Endodermal cell (in vitro differentiated cells): ENCODE measurements around the gene NAV2. TPM values are rescaled to one million over a fixed set of nuclear protein-coding genes. Genes with fewer than 3 reads are reported as not detected.

Experiments
- DNase-seq: peaks from one replicate; pipeline ENCODE4 v3.0.0-alpha.2; 2017
- H3K27ac ChIP-seq: 2 replicates; pipeline ENCODE4 v1.5.1; 2013; ENCODE audit warnings: mild to moderate bottlenecking, low read depth, low read length, moderate library complexity
- H3K27me3 ChIP-seq: 2 replicates; pipeline ENCODE4 v1.6.1; 2013; ENCODE audit warnings: mild to moderate bottlenecking, low read length, moderate library complexity; ENCODE audit not compliant: insufficient read depth, control insufficient read depth, poor library complexity, severe bottlenecking
- H3K36me3 ChIP-seq: 2 replicates; pipeline ENCODE4 v1.7.0; 2013; ENCODE audit warnings: mild to moderate bottlenecking, low read length, moderate library complexity; ENCODE audit not compliant: control insufficient read depth, insufficient read depth
- H3K4me1 ChIP-seq: one replicate; pipeline ENCODE4 v1.7.0; 2013; ENCODE audit warnings: low read length; ENCODE audit not compliant: control insufficient read depth, insufficient read depth
- H3K4me3 ChIP-seq: 2 replicates; pipeline ENCODE4 v1.5.1; 2013; ENCODE audit warnings: mild to moderate bottlenecking, low read length, moderate library complexity
- H3K9ac ChIP-seq: 2 replicates; pipeline ENCODE4 v1.6.1; 2013; ENCODE audit warnings: mild to moderate bottlenecking, low read length, moderate library complexity; ENCODE audit not compliant: poor library complexity, severe bottlenecking; ENCODE audit errors: extremely low read depth
- H3K9me3 ChIP-seq: 2 replicates; pipeline ENCODE4 v1.6.1; 2013; ENCODE audit warnings: mild to moderate bottlenecking, low read length, moderate library complexity; ENCODE audit not compliant: control insufficient read depth
- H3K27ac Mint-ChIP-seq: 2 replicates; pipeline ENCODE4 v1.8.0; 2020; ENCODE audit warnings: mixed read lengths
- H3K27me3 Mint-ChIP-seq: 2 replicates; pipeline ENCODE4 v1.8.0; 2021; ENCODE audit warnings: mild to moderate bottlenecking, mixed read lengths; ENCODE audit not compliant: insufficient read depth
- H3K36me3 Mint-ChIP-seq: 2 replicates; pipeline ENCODE4 v1.8.0; 2020; ENCODE audit warnings: low read depth, mixed read lengths
- H3K4me1 Mint-ChIP-seq: 2 replicates; pipeline ENCODE4 v1.8.0; 2020; ENCODE audit warnings: mixed read lengths
- H3K4me3 Mint-ChIP-seq: 2 replicates; pipeline ENCODE4 v1.8.0; 2020; ENCODE audit warnings: mild to moderate bottlenecking, moderate library complexity, mixed read lengths
- H3K9me3 Mint-ChIP-seq: 2 replicates; pipeline ENCODE4 v1.8.0; 2020; ENCODE audit warnings: mild to moderate bottlenecking, mixed read lengths
- CTCF ChIP-seq: fragments of 200-600 bp; sonication (generic); conservative IDR thresholded peaks from 2 replicates; pipeline ENCODE4 v1.5.0; 2021; ENCODE audit warnings: antibody characterized with exemption, mild to moderate bottlenecking
- WGBS, 2 experiments: methylation state at CpG; one replicate each; pipeline versions ENCODE4 v1.1.5 to v1.1.7; 2013; ENCODE audit warnings: missing lambda C conversion rate in 2 of 2, mixed read lengths in 1 of 2; ENCODE audit not compliant: insufficient coverage in 1 of 2, insufficient read length in 1 of 2; 5-methylcytosine and 5-hydroxymethylcytosine counted together
- total RNA-seq, 2 donors: library from RNA; stranded (reverse); fragmentation: NEBNext Ultra II Directional in 1 of 2; extraction: Animal tissue kit (Norgen Biotek cat#: 25700) in 1 of 2; gene quantifications; 2 replicates in 1 of 2; 3 replicates in 1 of 2; pipeline ENCODE4 v1.2.1, GENCODE V29; 2021

Gene NAV2
- total RNA-seq, 2 donors from 2014 or later, result 37.1 to 42.4 TPM

GRCh38 chr11:19963697-19964387 is 251.2 kb downstream of the NAV2 start:
- H3K4me3 ChIP-seq, result no peak overlapping the region
- no peak overlapping the region for H3K27ac Mint-ChIP-seq
- H3K9me3 Mint-ChIP-seq, result no peaks in the 10 kb centered on the region
- no peak for TF ChIP-seq CTCF
- no peak overlapping the region for H3K9ac ChIP-seq
- 91 to 95% methylated on average over 10 to 13 of the region's 13 CpGs for WGBS, 2 experiments
- H3K36me3 ChIP-seq, result no peaks in the 10 kb centered on the region
- no peaks in the 10 kb centered on the region for H3K4me1 ChIP-seq
- no peaks in the 10 kb centered on the region for H3K9me3 ChIP-seq
- H3K27ac ChIP-seq, result no peak overlapping the region
- no peaks in the 10 kb centered on the region for H3K36me3 Mint-ChIP-seq
- H3K27me3 ChIP-seq, result no peaks in the 10 kb centered on the region
- no peaks in the 10 kb centered on the region for H3K27me3 Mint-ChIP-seq
- H3K4me1 Mint-ChIP-seq, result peaks cover 2% of the 10 kb centered on the region
- H3K4me3 Mint-ChIP-seq, result no peak overlapping the region
- DNase-seq, result no peak

DNA sequence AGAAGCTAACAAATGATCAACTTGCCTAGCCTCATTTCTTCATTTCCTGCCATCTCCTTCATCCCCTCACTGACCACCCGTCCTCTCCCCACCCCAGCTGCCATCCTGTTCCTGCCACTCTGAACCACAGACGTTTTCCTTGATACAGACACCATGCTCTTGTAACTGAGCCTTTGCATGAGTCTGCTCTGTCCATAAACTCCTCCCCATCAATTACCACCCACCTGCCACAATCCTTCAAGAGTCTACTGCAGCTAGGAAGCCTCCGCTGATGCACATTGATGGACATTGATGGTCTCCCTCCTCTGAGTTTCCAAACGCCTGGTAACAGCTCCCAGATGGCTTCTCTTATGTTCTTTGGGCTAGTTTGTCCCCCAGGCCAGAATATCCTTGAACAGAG is 253.8 kb downstream of the NAV2 start:
- WGBS, 2 experiments, result 90 to 96% methylated on average over 3 to 4 of the region's 4 CpGs
- Histone ChIP-seq H3K27ac (no peak overlapping the region), H3K27me3 (no peaks in the 10 kb centered on the region), H3K9ac (no peak overlapping the region), H3K9me3 (no peaks in the 10 kb centered on the region), H3K36me3 (no peaks in the 10 kb centered on the region), H3K4me3 (no peak overlapping the region), H3K4me1 (no peaks in the 10 kb centered on the region)
- Mint-ChIP-seq H3K9me3 (no peaks in the 10 kb centered on the region), H3K27ac (no peak overlapping the region), H3K36me3 (no peaks in the 10 kb centered on the region), H3K27me3 (no peaks in the 10 kb centered on the region), H3K4me1 (peaks cover 2% of the 10 kb centered on the region), H3K4me3 (no peak overlapping the region)
- no peak for DNase-seq
- TF ChIP-seq CTCF, result no peak

DNA sequence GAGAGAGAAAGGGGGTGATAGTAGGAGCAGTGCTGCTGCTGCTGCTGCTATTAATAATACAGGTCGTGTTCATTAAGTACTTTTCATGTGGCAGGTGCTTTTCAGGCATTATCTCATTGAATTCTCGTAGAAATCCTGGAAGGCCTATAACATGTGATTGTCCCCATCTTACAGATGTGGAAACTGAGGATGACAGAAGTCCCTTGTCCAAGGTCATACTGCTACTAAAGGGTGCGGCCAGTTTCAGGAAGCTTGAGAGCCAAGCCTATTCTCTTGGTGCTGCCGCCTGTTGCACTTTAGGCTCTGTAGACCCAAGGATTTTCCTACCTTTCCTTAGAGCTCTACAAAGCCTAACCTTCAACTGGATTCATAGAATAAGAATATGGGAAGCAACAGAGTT is 254.3 kb downstream of the NAV2 start:
- Histone ChIP-seq H3K4me3 (no peak overlapping the region), H3K36me3 (no peaks in the 10 kb centered on the region), H3K4me1 (no peaks in the 10 kb centered on the region), H3K9me3 (no peaks in the 10 kb centered on the region), H3K27ac (no peak overlapping the region), H3K27me3 (no peaks in the 10 kb centered on the region), H3K9ac (no peak overlapping the region)
- Mint-ChIP-seq H3K27ac (no peak overlapping the region), H3K4me1 (peaks cover 2% of the 10 kb centered on the region), H3K36me3 (no peaks in the 10 kb centered on the region), H3K4me3 (no peak overlapping the region), H3K9me3 (no peaks in the 10 kb centered on the region), H3K27me3 (no peaks in the 10 kb centered on the region)
- no peak for DNase-seq
- WGBS, 2 experiments, result 87 to 96% methylated on average over 2 to 4 of the region's 4 CpGs
- TF ChIP-seq CTCF, result no peak
